22Rv1 (cell line): ENCODE results near the gene AHNAK.

Experiments used
- CTCF ChIP-seq: fragments of 450-650 bp; IDR thresholded peaks from 2 replicates; pipeline ENCODE4 v1.5.1; 2017; ENCODE audit warnings: mild to moderate bottlenecking
- ZFX ChIP-seq: fragments of 450-650 bp; IDR thresholded peaks from 2 replicates; pipeline ENCODE4 v1.6.1; 2017; ENCODE audit warnings: antibody characterized with exemption, borderline replicate concordance

DNA sequence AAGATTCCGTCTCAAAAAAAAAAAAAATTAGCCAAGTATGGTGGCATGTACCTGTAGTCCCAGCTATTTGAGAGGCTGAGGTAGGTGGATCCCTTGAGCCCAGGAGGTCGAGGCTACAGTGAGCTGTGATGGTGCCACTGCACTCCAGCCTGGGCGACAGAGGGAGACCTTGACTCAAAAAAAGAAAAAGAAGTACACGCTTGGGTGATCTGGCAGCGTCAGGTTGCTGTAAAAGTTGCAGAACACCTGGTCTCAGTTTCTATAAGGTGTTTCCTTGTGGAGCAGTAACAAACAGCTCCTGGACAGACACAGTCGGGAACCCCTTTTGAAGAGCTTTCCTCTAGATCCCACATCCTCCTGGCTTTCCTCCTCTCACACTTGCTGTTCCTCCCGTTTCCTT is 82.0 kb downstream of the AHNAK start:
- TF ChIP-seq CTCF, result no peak
- TF ChIP-seq ZFX, result no peak
